Kidney epithelial cell (primary cell): ENCODE data around the gene TUBG1. TPM values are rescaled to one million over a fixed set of nuclear protein-coding genes. Genes with fewer than 3 reads are reported as not detected.

Experiments
- DNase-seq: peaks from one replicate; pipeline ENCODE4 v3.0.0-alpha.2; 2010; ENCODE audit warnings: low read depth
- H3K27me3 ChIP-seq: 2 replicates; pipeline ENCODE4 v1.6.0; 2011; ENCODE audit warnings: low read length; ENCODE audit not compliant: control insufficient read depth, insufficient read depth
- H3K36me3 ChIP-seq: 2 replicates; pipeline ENCODE4 v1.5.1; 2011; ENCODE audit warnings: low read length; ENCODE audit not compliant: control insufficient read depth, insufficient read depth
- H3K4me3 ChIP-seq: 2 replicates; pipeline ENCODE4 v1.5.1; 2011; ENCODE audit warnings: low read depth, mild to moderate bottlenecking, control low read depth, low read length
- total RNA-seq: library from RNA; depleted of rRNA; stranded (reverse); fragments of >200 nt; gene quantifications from 2 replicates; pipeline ENCODE4 v1.2.3, GENCODE V29; 2015
- TF ChIP-seq, protein P1 (sequence below): IDR thresholded peaks from 2 replicates; pipeline ENCODE4 v1.5.1; 2011; ENCODE audit warnings: mild to moderate bottlenecking, moderate library complexity, low read length, control low read depth, inconsistent platforms; ENCODE audit not compliant: insufficient read depth, poor library complexity, severe bottlenecking

Gene TUBG1
- total RNA-seq, 1 donor from 2014 or later = 37.6 TPM

- TF ChIP-seq, protein P1, sequence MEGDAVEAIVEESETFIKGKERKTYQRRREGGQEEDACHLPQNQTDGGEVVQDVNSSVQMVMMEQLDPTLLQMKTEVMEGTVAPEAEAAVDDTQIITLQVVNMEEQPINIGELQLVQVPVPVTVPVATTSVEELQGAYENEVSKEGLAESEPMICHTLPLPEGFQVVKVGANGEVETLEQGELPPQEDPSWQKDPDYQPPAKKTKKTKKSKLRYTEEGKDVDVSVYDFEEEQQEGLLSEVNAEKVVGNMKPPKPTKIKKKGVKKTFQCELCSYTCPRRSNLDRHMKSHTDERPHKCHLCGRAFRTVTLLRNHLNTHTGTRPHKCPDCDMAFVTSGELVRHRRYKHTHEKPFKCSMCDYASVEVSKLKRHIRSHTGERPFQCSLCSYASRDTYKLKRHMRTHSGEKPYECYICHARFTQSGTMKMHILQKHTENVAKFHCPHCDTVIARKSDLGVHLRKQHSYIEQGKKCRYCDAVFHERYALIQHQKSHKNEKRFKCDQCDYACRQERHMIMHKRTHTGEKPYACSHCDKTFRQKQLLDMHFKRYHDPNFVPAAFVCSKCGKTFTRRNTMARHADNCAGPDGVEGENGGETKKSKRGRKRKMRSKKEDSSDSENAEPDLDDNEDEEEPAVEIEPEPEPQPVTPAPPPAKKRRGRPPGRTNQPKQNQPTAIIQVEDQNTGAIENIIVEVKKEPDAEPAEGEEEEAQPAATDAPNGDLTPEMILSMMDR = no peak
- DNase-seq = no peak
- H3K36me3 ChIP-seq = peaks cover 3% of the 10 kb centered on the region
- H3K4me3 ChIP-seq = peak overlapping the region; percentile 95
- no peaks in the 10 kb centered on the region for H3K27me3 ChIP-seq
Measured at GRCh38 chr17:42563543-42563942, 45.9 kb upstream of the TUBG1 start.

GRCh38 chr17:42563950-42564349 lies 45.5 kb upstream of the TUBG1 start:
- Histone ChIP-seq H3K36me3 (peaks cover 3% of the 10 kb centered on the region), H3K27me3 (no peaks in the 10 kb centered on the region), H3K4me3 (no peak overlapping the region)
- TF ChIP-seq, protein P1 = no peak
- DNase-seq = no peak

GRCh38 chr17:42564815-42565522 lies 44.5 kb upstream of the TUBG1 start:
- TF ChIP-seq, protein P1 = no peak
- H3K36me3 ChIP-seq = peaks cover 4% of the 10 kb centered on the region

DNA sequence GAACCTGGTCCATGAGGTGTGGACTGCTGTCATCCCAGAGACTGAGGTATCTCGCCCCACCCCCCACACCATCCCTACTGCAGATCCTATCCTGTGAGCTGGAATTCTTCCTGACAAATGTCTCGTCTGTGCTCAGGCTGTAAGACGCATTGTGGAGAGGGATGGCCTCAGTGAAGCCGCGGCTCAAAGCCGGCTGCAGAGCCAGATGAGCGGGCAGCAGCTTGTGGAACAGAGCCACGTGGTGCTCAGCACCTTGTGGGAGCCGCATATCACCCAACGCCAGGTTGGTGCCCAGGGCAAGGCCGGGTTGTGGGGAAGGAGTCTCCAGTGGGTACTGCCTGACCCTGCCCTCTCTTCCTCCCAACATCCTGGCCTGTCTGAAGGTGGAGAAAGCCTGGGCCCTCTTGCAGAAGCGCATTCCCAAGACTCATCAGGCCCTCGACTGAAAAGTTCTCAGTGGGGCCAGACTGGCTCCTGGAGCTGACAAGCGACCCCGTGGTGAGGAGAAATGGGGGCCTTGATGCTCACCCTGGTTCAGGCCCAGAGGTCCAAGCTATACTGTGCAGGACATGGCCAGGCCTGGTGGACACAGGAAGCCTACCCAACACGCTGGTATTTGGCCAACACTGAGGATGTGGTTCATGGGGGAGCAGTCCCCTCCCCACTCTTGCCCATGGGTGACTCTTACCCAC lies 43.8 kb upstream of the TUBG1 start:
- Histone ChIP-seq H3K27me3 (no peaks in the 10 kb centered on the region), H3K4me3 (no peak overlapping the region), H3K36me3 (peaks cover 4% of the 10 kb centered on the region)
- TF ChIP-seq, protein P1 = no peak
- no peak for DNase-seq

More at GRCh38 chr17:42564815-42565522, 44.5 kb upstream of the TUBG1 start:
- Histone ChIP-seq H3K4me3 (no peak overlapping the region), H3K27me3 (no peaks in the 10 kb centered on the region)
- no peak for DNase-seq

GRCh38 chr17:42566215-42566882 lies 43.1 kb upstream of the TUBG1 start:
- Histone ChIP-seq H3K27me3 (no peaks in the 10 kb centered on the region), H3K36me3 (peaks cover 4% of the 10 kb centered on the region), H3K4me3 (peak overlapping the region; percentile 78)
- no peak for DNase-seq
- TF ChIP-seq, protein P1 = no peak
